Measurements from ENCODE around the gene GRIK4.

DNA sequence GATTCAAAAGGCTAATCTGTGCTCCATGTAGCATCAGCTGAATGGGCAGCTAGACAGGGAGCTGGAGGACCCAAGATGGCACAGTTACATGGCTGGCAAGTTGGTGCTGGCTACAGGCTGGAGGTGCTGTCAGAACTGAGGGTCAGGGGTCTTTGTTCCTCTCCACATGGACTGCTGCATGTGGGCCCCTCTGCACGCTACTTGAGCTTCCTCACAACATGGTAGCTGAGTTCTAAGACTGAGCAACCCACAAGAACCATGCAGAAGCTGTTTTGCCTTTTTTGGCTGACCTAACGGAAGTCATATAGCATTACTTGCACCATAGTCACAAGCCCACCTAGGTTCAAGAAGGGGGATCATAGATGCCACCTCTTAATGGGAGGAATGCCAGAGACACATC is 196.1 kb downstream of the GRIK4 start:
- TF ChIP-seq, protein P1, sequence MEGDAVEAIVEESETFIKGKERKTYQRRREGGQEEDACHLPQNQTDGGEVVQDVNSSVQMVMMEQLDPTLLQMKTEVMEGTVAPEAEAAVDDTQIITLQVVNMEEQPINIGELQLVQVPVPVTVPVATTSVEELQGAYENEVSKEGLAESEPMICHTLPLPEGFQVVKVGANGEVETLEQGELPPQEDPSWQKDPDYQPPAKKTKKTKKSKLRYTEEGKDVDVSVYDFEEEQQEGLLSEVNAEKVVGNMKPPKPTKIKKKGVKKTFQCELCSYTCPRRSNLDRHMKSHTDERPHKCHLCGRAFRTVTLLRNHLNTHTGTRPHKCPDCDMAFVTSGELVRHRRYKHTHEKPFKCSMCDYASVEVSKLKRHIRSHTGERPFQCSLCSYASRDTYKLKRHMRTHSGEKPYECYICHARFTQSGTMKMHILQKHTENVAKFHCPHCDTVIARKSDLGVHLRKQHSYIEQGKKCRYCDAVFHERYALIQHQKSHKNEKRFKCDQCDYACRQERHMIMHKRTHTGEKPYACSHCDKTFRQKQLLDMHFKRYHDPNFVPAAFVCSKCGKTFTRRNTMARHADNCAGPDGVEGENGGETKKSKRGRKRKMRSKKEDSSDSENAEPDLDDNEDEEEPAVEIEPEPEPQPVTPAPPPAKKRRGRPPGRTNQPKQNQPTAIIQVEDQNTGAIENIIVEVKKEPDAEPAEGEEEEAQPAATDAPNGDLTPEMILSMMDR (IDR thresholded peaks at IDR 0.05), result no peak
- no peak for TF ChIP-seq POLR2A (IDR thresholded peaks at IDR 0.05)
